GM12892 (cell line): ENCODE measurements around the gene TIMM50.

Experiments used
- POLR2A ChIP-seq: IDR thresholded peaks from 2 replicates; pipeline ENCODE4 v1.6.1; 2011; ENCODE audit warnings: low read depth, low read length, control low read depth
- POLR2AphosphoS5 ChIP-seq: IDR thresholded peaks from 2 replicates; pipeline ENCODE4 v1.6.1; 2011; ENCODE audit warnings: low read depth, low read length, control low read depth
- TAF1 ChIP-seq: IDR thresholded peaks from 2 replicates; pipeline ENCODE4 v1.6.1; 2011; ENCODE audit warnings: low read depth, mild to moderate bottlenecking, control low read depth, low read length, borderline replicate concordance

GRCh38 chr19:39449116-39449797 is 31.4 kb upstream of the TIMM50 start:
- no peak for TF ChIP-seq TAF1
- no peak for TF ChIP-seq POLR2A
- TF ChIP-seq POLR2AphosphoS5 = no peak
